DOHH2 (cell line): ENCODE data around the gene PTGDS.

ENCODE experiments used
- H3F3A ChIP-seq: fragments of 200-600 bp; sonication (generic), shearing (Covaris generic); 2 replicates; pipeline ENCODE4 v1.6.0; 2016; ENCODE audit warnings: antibody characterized with exemption, mild to moderate bottlenecking; ENCODE audit not compliant: control insufficient read depth, insufficient read depth
- H3K27ac ChIP-seq: fragments of 200-600 bp; sonication (generic); 2 replicates; pipeline ENCODE4 v1.5.1; 2014; ENCODE audit warnings: low read depth, mild to moderate bottlenecking, low read length, moderate library complexity
- H3K27me3 ChIP-seq: fragments of 200-600 bp; sonication (generic); 2 replicates; pipeline ENCODE4 v1.6.1; 2014; ENCODE audit warnings: mild to moderate bottlenecking, low read length, mixed read lengths; ENCODE audit not compliant: control insufficient read depth
- H3K36me3 ChIP-seq: fragments of 200-600 bp; sonication (generic); 2 replicates; pipeline ENCODE4 v1.6.1; 2014; ENCODE audit warnings: mild to moderate bottlenecking, low read length, moderate library complexity, mixed read lengths; ENCODE audit not compliant: control insufficient read depth
- H3K4me1 ChIP-seq: fragments of 200-600 bp; sonication (generic); 2 replicates; pipeline ENCODE4 v1.6.1; 2014; ENCODE audit warnings: mild to moderate bottlenecking, low read length, mixed read lengths; ENCODE audit not compliant: control insufficient read depth
- H3K4me2 ChIP-seq: fragments of 200-600 bp; sonication (generic); 2 replicates; pipeline ENCODE4 v1.6.0; 2014; ENCODE audit warnings: mild to moderate bottlenecking, low read length, moderate library complexity
- H3K4me3 ChIP-seq: fragments of 200-600 bp; sonication (generic); 2 replicates; pipeline ENCODE4 v1.5.1; 2014; ENCODE audit warnings: mild to moderate bottlenecking, low read length, mixed read lengths
- H3K79me2 ChIP-seq: fragments of 200-600 bp; sonication (generic); 2 replicates; pipeline ENCODE4 v1.6.1; 2014; ENCODE audit warnings: mild to moderate bottlenecking, low read length, mixed read lengths; ENCODE audit not compliant: control insufficient read depth
- H3K9me2 ChIP-seq: fragments of 200-600 bp; sonication (generic); replicated peaks from 2 replicates; pipeline ENCODE4 v1.6.1; 2014; ENCODE audit warnings: mild to moderate bottlenecking, low read length, mixed read lengths; ENCODE audit not compliant: control insufficient read depth
- H3K9me3 ChIP-seq: fragments of 200-600 bp; sonication (generic); 2 replicates; pipeline ENCODE4 v1.6.1; 2014; ENCODE audit warnings: antibody characterized with exemption, low read length, mixed read lengths; ENCODE audit not compliant: control insufficient read depth, insufficient read depth
- H4K20me1 ChIP-seq: fragments of 200-600 bp; sonication (generic); 2 replicates; pipeline ENCODE4 v1.6.0; 2014; ENCODE audit warnings: low read depth, mild to moderate bottlenecking, antibody characterized with exemption, low read length, moderate library complexity; ENCODE audit not compliant: control insufficient read depth, insufficient read depth
- EZH2phosphoT487 ChIP-seq: fragments of 200-600 bp; sonication (generic); IDR thresholded peaks from 2 replicates; pipeline ENCODE4 v1.6.1; 2017; ENCODE audit warnings: borderline replicate concordance, mild to moderate bottlenecking, antibody characterized with exemption, low read length, moderate library complexity, mixed read lengths
- TF ChIP-seq, protein P1 (sequence below): fragments of 200-600 bp; sonication (generic); IDR thresholded peaks from one replicate; pipeline ENCODE4 v1.5.1; 2014; ENCODE audit warnings: antibody characterized with exemption, mild to moderate bottlenecking, low read depth, low read length; ENCODE audit not compliant: poor library complexity, severe bottlenecking

The PTGDS gene

DNA sequence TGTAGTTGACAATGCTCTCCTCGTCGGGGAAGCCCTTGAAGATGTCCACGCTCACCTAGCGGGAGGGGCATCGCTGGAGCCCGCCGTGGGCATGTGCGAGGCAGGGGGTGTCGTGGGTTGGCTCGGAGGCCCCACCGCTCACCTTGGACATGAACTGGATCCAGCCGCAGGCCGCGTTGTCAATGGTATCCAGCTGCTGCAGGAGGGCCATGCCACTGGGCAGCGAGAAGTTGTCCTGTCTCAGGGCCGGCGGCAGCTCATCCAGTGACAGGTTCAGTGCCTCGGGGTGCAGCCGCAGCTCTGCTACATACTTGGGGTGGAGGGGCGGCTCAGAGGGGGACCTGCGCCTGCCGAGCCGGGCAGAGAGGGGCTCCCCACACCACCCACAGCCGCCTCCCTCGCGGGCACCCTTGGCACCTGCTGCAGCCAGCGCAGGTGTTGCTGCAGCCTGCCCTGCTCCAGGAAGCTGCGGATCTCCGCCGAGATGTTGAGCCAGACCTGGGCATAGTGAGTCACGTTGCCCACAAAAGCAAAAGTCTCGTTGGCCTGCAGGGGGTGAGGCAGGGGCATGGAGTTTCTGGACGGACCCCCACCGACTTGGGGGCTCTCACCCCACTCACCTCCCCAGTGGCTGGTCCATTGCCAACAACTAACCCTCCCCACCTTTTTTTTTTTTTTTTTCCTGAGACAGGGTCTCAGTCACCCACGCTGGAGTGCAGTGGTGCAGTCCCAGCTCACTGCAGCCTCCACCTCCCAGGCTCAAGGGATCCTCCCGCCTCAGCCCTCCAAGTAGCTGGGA is 41.7 kb downstream of the PTGDS start:
- no peak overlapping the region for H3K4me2 ChIP-seq

DNA sequence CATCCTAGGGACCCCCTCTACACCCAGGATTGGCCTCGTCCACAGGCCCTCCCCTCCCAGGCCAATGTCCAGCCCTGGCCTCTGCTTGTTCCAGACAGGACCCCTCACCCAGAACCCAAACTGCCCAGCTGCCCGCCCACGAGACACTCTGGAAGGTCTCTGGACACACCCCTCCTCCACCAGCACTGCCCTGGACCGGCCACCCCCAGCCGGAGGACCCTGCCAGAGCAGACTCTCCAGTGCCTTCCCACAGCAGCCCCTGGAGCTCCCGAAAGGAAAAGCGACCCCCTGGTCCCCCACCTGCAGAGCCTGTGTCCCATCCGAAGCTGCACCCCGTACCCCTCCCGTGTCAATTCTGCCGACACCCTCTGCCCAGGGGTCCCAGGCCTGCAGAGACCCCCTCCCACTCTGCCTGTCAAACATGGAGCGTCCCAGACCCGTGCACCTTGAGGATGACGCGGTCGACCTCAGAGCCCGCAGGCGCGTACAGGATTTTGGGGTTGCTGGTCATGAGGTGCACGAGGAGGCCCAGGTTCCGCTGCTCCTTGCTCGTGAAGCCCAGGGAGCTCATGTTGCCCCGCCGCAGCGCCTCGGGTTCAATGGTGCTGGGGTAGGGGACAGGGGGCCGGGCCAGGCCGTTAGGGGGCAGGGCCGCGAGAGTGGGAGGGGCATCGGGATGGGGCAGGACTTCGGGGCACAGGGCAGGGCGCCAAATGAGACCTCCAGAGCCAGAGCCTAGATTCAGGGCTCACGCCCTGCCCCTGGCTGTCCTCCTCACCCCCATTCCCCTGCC is 42.8 kb downstream of the PTGDS start:
- H3K4me1 ChIP-seq: no peaks in the 10 kb centered on the region

More for the DNA sequence above, 41.7 kb downstream of the PTGDS start:
- Histone ChIP-seq H3K4me3 (no peak overlapping the region), H3K79me2 (no peaks in the 10 kb centered on the region), H3K27me3 (no peaks in the 10 kb centered on the region), H3K36me3 (no peaks in the 10 kb centered on the region), H3K9me3 (no peaks in the 10 kb centered on the region), H3K4me1 (no peaks in the 10 kb centered on the region), H3K9me2 (no peaks in the 10 kb centered on the region), H3K27ac (no peak overlapping the region), H3F3A (no peaks in the 10 kb centered on the region), H4K20me1 (no peaks in the 10 kb centered on the region)
- TF ChIP-seq, protein P1, sequence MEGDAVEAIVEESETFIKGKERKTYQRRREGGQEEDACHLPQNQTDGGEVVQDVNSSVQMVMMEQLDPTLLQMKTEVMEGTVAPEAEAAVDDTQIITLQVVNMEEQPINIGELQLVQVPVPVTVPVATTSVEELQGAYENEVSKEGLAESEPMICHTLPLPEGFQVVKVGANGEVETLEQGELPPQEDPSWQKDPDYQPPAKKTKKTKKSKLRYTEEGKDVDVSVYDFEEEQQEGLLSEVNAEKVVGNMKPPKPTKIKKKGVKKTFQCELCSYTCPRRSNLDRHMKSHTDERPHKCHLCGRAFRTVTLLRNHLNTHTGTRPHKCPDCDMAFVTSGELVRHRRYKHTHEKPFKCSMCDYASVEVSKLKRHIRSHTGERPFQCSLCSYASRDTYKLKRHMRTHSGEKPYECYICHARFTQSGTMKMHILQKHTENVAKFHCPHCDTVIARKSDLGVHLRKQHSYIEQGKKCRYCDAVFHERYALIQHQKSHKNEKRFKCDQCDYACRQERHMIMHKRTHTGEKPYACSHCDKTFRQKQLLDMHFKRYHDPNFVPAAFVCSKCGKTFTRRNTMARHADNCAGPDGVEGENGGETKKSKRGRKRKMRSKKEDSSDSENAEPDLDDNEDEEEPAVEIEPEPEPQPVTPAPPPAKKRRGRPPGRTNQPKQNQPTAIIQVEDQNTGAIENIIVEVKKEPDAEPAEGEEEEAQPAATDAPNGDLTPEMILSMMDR: no peak
- no peak for TF ChIP-seq EZH2phosphoT487

DNA sequence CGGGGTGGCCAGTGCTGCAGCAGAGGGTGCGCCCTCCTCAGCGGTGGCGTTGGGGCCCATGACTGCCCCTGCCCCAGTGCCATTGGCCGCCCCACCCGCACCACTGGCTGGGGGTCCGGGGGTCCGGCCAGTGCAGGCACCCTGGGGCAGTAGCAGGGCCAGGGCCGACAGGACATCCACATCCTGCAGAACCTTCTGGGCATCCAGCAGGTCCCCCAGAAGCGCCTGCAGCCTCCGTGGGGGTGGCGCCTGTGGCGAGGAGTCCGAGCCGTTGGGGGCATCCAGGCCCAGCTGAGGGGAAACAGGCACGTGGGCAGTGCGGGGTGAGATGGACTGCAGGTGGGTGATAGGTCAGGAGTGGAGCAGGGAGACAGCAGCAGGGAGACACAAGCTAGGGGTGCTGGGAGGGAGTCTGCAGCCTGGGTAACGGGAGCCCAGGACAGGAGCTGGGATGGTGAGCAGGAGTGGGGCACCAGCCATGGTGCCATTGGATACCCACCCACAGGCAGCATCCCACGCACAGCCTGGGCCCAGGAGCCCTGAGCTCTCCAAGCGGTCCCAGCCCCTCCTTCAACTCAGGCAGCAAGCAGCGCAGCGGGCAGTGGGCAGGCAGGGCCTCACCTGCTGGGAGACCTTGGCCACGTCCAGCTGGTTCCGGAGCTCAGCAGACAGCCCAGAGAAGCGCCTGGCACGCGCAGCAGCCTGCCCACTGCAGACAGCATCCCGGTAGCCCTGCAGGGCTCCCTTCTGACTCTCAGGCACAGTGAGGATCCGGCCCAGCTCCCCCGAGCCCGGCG is 43.7 kb downstream of the PTGDS start:
- Histone ChIP-seq H3K4me1 (peaks cover 8% of the 10 kb centered on the region), H3K9me3 (no peaks in the 10 kb centered on the region), H4K20me1 (no peaks in the 10 kb centered on the region), H3K27me3 (peaks cover 1% of the 10 kb centered on the region; the same call in 1 of the 2 replicates), H3K9me2 (no peaks in the 10 kb centered on the region), H3K79me2 (no peaks in the 10 kb centered on the region), H3K36me3 (no peaks in the 10 kb centered on the region), H3K4me2 (no peak overlapping the region), H3F3A (no peaks in the 10 kb centered on the region), H3K27ac (no peak overlapping the region), H3K4me3 (no peak overlapping the region)
- TF ChIP-seq, protein P1: no peak
- no peak for TF ChIP-seq EZH2phosphoT487

More for the DNA sequence above, 42.8 kb downstream of the PTGDS start:
- H3K9me2 ChIP-seq: no peaks in the 10 kb centered on the region
- TF ChIP-seq, protein P1: no peak
- TF ChIP-seq EZH2phosphoT487: no peak
- H3F3A ChIP-seq: no peaks in the 10 kb centered on the region
- H3K36me3 ChIP-seq: no peaks in the 10 kb centered on the region
- no peaks in the 10 kb centered on the region for H3K27me3 ChIP-seq
- no peaks in the 10 kb centered on the region for H3K9me3 ChIP-seq
- H3K79me2 ChIP-seq: no peaks in the 10 kb centered on the region
- H3K27ac ChIP-seq: no peak overlapping the region
- no peak overlapping the region for H3K4me2 ChIP-seq
- H4K20me1 ChIP-seq: no peaks in the 10 kb centered on the region
- H3K4me3 ChIP-seq: no peak overlapping the region
